LoVo (cell line): ENCODE results near the gene SLX9.

Experiments
- DNase-seq: peaks from one replicate; pipeline ENCODE4 v3.0.0-alpha.2; 2016; ENCODE audit warnings: low spot score

The SLX9 gene

DNA sequence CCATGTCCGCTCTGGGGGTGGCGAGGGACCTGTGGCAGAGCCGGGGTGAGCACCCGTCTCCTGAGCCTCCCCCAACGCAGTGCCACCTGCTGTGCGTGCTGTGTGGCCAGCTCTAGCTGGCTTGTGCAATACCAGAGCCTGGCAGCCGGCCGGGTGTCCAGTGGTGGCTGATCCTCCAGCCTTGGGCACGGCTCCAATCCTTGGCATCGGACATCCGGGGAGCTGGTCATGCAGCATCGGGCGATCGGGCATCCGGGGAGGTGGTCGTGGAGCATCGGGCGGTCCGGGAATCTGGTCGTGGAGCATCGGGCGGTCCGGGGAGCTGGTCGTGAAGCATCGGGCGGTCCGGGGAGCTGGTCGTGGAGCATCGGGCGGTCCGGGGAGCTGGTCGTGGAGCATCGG is 8.1 kb downstream of the SLX9 start:
- no peak for DNase-seq

GRCh38 chr21:44948426-44949120 is 8.7 kb downstream of the SLX9 start:
- DNase-seq = no peak

DNA sequence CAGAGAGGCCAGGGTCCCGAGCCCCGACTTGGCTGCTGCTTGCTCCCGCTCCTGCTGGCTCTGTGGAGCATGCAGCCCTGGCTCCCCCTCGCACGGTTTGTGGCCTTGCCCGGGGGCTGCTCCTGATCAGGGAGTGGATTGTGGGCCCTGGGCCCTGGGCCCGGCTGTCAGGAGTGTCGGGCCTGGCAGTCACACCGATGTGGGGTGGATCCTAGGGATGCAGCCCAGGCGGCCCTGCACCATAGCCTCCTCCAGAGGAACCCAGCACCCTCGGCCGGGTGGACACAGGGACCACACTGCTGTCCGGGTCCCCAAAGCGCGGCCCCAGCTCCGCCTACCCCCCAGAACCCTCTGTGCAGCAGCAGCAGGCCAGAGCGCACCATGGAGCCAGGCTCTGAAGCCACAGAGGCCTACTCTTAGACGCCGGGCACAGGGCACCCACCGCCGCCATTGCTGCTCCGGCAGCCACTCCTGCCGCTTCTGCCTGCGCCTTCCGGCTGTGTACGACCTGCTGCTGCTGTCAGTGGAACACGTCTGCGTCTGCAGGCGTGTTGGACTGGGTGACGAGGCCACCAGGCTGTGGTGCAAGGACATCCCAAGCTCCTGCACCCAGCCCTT is 9.4 kb downstream of the SLX9 start:
- no peak for DNase-seq

GRCh38 chr21:44949779-44950198 is 10.0 kb downstream of the SLX9 start:
- DNase-seq = peak; percentile 64

DNA sequence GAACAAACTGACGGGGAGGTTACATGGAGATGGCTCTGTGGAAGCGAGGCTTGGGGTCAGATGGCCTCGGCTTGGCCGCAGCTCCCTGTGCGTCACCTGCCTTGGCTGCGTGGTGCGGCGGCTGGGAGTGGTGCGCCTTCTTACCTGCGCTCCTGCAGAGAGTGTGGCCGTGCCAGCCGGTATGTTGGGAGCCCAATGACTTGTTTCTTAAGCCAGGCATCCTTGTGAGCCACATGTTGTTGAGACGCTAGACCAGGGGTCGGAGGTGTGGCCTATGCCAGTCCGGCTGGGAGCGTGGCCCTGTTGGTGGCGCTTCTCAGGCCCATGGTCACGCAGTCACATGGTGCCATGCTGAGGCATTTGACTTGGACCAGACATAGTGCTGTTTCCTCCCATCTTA is 10.5 kb downstream of the SLX9 start:
- no peak for DNase-seq

DNA sequence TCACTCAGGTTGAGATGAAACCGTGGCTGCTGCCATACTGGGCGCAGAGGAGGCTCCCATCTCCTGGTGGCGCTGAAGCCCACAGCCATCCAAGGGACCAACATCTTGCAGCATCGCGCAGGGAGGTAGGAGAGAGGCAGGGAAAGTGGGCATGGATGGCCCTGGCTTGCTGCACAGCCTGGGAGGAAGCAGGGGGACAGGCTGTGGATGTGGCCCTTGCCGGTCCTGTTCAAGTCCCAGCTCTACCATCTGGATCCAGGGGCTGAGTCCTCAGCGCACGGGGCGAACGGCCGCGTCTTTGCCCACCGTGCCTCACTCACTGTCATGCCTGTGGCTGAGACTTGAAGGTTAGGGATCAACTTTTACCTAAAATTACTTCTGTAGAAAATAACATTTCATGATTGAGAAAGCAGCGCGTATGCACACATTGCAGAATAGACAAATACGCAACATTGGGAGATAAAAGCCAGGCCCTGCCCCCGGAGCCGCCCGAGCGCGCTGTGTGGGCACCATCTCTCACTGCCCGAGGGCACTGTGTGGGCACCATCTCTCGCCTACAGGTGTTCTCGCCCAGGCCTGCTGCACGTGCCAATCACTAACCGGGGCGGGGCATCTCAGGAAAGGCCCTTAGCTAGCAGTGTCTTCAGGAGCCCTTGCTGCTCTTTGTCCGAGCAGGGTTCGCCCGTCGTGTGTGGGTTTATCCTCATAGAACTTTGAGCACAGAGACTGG is 11.5 kb downstream of the SLX9 start:
- no peak for DNase-seq

DNA sequence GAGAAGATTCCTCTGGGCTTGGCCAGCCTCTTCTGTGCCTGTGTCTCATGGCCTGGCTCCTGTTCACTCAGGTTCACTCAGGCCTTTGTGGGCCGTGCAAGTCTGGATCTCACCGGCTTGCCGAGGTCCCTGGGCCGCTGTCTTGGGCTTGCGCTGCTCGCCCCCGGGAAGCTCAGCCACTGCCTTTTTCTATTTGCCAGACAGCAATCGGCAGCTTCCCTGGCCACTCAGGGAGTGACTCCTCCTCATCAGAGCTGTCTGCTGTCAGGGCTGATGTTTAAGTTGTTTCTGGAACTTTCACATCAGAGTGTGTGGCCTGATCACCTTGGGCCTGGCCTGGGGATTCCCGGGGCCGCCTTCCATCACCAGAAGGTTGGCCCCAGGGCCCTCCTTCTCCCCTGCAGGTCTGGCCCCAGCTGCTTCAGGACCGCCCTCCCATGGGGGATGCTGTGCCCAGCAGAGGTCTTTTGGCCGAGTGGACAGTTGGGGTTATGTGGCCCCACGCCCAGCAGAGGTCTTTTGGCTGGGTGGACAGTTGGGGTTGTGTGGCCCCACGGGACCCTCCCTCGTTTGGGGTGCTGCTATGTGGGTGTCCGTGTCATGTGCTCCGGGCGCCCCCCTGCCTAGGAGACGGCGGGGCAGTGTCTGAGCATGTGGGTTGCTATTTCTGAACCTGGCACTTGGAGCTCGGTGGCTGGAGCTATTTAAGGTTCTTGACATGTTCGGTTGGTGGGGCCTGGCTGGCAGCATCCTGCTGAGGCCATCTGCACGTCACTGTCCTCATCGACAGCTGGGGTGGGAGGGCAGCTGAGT is 12.5 kb downstream of the SLX9 start:
- DNase-seq = no peak

- no peak for DNase-seq
Measured at GRCh38 chr21:44952929-44953627, 13.2 kb downstream of the SLX9 start.

DNA sequence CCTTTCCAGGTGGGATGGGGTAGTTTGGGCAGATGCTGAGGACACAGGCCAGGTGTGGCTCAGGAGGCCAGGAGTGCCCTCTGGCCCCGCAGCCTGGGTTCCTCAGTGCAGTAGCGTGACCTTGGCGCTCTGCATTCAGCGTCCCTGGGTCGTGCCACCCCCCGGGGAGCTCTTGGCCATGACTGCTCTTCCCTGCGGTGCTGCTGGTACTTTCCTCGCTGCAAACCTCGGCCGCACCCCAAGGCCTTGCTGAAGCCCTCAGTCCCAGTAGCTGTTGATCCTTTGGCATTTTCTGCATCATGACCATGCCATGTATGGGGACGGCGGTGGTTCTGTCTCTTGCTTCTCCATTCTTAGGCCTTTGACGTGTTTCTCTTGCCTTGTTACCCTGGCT is 13.8 kb downstream of the SLX9 start:
- DNase-seq = no peak

DNA sequence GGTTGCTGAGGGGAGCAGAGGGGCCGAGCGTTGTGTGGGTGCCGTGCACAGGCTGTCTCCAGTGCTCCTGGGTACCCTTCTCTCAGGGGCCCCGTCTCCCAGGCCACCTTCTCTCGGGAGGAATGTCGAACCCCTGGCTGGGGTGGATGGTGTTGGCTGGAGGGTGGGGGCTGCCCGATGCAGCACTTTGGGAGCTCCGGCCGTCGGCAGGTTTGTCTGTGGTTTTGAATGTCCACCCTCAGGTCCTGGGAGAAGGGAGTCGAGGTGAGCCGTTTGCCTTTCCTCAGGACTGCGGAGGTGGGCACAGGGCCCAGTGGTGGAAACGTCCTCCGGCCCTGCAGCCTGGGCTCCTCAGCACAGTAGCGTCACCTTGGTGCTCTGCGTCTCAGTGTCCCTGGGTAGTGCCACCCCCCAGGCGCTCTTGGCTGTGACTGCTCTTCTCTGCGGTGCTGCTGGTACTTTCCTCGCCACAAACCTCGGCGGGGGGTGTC is 14.5 kb downstream of the SLX9 start:
- no peak for DNase-seq

DNA sequence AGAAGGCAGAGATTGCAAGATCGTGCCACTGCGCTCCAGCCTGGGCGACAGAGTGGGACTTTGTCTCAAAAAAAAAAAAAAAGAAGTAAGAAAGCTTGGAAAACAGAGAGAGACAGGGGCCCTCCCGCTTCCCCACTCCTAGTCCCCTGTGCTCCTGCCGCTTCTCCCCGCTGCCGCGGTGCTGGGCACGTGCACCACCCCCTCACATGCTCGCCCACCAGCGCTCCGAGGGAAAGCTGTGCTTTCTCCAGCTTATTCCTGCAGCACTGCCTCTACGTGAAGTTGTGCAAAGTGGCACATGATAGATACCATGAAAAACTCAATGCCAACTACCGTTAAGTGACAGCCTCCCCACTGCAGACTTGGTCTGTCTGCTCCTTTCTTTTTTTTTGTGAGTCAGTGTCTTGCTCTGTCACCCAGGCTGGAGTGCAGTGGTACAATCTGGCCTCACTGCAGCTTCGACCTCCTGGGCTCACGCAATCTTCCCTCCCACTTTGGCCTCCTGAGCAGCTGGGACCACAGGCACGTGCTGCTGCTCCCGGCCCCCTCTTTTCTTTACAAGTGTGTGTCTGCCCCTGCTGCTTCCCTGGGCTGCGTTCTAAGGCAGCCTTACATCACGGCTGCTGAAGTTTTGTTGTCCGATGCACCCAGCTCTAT is 15.4 kb downstream of the SLX9 start:
- DNase-seq = no peak

GRCh38 chr21:44955798-44956175 is 16.0 kb downstream of the SLX9 start:
- no peak for DNase-seq

GRCh38 chr21:44956356-44957046 is 16.7 kb downstream of the SLX9 start:
- no peak for DNase-seq

DNA sequence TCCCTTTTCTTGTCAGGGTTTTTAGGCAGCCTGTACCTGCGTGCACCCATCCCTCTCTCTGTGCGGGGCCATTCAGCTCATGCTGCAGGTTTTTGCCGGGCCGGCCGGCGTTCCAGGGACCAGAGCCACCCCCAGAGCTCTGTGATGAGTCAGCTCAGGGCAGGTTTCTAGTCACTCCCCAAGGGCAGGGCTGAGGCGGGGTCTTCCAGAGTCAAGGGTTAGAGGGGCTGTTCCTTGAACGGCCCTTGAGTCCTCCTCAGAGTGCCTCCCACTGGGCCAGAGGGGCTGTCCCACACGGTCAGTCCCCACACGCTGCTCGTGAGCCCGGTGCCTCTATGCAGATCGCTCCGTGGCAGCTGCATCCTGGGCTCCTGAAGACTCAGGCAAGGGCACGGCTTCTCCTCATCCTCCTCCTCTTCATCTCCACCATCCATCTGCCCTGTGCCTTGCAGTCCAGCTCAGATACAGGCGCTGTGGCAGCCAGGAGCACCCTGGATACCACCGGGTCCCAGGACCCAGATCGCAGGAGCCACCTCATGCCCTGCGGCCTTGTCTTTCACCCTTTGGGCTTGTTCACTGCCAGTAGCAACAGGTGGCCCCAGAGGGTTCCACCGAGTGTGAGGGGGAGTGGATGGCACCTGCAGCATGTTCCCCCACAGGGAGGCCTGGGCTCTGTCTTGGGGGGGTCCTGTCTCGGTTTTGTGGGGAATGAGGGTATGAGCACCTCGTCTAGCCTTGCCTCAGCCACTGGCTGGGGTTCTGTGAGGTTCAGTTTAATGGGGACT is 17.4 kb downstream of the SLX9 start:
- no peak for DNase-seq

GRCh38 chr21:44957901-44958451 is 18.1 kb downstream of the SLX9 start:
- no peak for DNase-seq

DNA sequence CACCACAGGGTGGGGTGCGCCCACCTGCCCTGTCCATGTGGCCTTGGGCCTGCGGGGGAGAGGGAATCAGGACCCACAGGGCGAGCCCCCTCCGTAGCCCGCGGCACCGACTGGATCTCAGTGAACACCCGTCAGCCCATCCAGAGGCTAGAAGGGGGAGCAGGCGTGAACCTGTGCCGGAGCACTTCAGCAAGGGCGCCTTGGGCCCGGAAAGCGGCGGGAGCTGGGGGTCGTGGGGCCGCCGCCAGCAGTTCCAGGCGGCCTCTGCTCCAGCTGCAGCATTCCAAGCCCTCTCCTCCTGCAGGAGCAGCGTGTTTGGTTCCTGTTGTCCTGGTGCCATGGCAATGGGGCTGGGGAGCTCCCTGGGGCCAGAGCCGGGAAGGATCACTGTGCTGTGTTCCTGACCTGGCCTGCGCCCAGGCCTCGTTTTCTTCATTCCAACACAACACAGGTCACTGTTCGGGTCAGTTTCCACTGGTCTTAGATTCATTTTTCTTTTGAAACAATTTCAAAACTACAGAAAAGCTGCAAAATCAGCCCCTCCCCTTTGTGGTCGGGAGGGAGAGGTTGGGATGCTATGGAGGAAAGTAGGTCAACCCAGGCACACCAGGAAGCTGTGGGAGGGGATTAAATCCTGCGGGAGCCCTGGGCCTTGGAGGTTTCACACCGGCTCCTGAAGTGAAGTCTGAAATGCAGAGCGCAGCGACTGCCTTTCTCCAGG is 18.8 kb downstream of the SLX9 start:
- no peak for DNase-seq

DNA sequence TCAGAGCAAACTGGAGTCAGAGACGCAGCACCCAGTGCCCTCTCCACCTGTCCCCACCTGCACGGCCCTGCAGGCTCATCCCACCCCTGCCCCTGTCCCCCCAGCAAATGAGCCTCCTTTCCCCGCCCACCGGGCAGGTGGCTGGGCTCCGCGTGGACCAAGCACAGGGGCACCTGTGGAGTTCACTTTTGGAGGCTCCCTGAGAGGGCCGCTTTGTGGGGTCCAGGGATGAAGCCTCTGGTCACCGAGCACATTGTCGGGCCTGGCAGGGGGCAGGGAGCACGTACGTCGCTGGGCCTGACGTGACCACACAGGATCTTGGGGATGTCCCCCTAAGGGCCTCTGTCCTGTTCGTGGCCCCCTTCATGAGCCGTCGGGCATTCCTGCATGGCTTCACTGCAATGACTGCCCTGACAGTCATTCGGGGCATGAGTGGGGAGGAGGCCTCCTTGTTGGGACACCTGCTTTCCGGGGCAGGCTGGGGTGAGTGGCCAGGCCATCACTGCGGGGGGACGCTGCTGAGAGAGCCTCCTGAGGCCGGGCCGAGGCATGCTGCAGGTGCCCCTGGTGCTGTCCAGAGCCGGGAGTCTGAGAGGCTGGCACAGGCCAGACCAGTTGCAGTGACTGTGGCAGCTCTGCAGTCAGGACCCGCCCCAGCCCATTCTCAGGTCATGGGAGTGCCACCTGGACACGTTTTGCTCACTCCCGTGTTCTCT is 19.7 kb downstream of the SLX9 start:
- no peak for DNase-seq
